ENCODE results near the gene SCN2A.

SCN2A gene

GRCh38 chr2:165275932-165276331 is 36.7 kb downstream of the SCN2A start:
- H3K36me3 ChIP-seq (ENCODE audit: control insufficient read depth in 2 of 2, insufficient read depth in 1 of 2, low read length in 2 of 2): no peaks in the 10 kb centered on the region
- H3K4me1 ChIP-seq (ENCODE audit: control insufficient read depth, insufficient read depth, low read length): no peaks in the 10 kb centered on the region
- H3K4me3 ChIP-seq (ENCODE audit: low read depth, low read length): no peak overlapping the region
- no peak overlapping the region for H3K27ac ChIP-seq (ENCODE audit: extremely low read depth, low read depth, low read length)
- H3K9me3 ChIP-seq (ENCODE audit: control insufficient read depth, insufficient read depth, low read depth, low read length): no peaks in the 10 kb centered on the region
- TF ChIP-seq ZNF433 (tag by site-specific recombination; IDR thresholded peaks at IDR 0.05; ENCODE audit: low read depth) (no peak), ZNF501 (tag by site-specific recombination; IDR thresholded peaks at IDR 0.05) (no peak), ZSCAN23 (tag by site-specific recombination; IDR thresholded peaks at IDR 0.05) (no peak), ZNF37A (tag by site-specific recombination; IDR thresholded peaks at IDR 0.05) (no peak), SCRT1 (tag by site-specific recombination; IDR thresholded peaks at IDR 0.05; ENCODE audit: borderline replicate concordance) (no peak), ZSCAN4 (tag by site-specific recombination; IDR thresholded peaks at IDR 0.05) (no peak), ZNF416 (tag by site-specific recombination; IDR thresholded peaks at IDR 0.05) (no peak), ZIC2 (tag by site-specific recombination; IDR thresholded peaks at IDR 0.05) (no peak), ZNF280C (tag by site-specific recombination; IDR thresholded peaks at IDR 0.05) (no peak), ZNF530 (tag by site-specific recombination; IDR thresholded peaks at IDR 0.05; ENCODE audit: low read depth) (no peak), ZNF133 (tag by site-specific recombination; IDR thresholded peaks at IDR 0.05) (no peak), SP7 (tag by site-specific recombination; IDR thresholded peaks at IDR 0.05) (no peak), ZNF792 (tag by site-specific recombination; IDR thresholded peaks at IDR 0.05) (no peak)
- TF ChIP-seq, protein P1, sequence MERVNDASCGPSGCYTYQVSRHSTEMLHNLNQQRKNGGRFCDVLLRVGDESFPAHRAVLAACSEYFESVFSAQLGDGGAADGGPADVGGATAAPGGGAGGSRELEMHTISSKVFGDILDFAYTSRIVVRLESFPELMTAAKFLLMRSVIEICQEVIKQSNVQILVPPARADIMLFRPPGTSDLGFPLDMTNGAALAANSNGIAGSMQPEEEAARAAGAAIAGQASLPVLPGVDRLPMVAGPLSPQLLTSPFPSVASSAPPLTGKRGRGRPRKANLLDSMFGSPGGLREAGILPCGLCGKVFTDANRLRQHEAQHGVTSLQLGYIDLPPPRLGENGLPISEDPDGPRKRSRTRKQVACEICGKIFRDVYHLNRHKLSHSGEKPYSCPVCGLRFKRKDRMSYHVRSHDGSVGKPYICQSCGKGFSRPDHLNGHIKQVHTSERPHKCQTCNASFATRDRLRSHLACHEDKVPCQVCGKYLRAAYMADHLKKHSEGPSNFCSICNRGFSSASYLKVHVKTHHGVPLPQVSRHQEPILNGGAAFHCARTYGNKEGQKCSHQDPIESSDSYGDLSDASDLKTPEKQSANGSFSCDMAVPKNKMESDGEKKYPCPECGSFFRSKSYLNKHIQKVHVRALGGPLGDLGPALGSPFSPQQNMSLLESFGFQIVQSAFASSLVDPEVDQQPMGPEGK (tag by site-specific recombination; IDR thresholded peaks at IDR 0.05): no peak
- TF ChIP-seq, protein P2, sequence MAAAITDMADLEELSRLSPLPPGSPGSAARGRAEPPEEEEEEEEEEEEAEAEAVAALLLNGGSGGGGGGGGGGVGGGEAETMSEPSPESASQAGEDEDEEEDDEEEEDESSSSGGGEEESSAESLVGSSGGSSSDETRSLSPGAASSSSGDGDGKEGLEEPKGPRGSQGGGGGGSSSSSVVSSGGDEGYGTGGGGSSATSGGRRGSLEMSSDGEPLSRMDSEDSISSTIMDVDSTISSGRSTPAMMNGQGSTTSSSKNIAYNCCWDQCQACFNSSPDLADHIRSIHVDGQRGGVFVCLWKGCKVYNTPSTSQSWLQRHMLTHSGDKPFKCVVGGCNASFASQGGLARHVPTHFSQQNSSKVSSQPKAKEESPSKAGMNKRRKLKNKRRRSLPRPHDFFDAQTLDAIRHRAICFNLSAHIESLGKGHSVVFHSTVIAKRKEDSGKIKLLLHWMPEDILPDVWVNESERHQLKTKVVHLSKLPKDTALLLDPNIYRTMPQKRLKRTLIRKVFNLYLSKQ (tag by site-specific recombination; IDR thresholded peaks at IDR 0.05; ENCODE audit: borderline replicate concordance): no peak
- TF ChIP-seq, protein P3, sequence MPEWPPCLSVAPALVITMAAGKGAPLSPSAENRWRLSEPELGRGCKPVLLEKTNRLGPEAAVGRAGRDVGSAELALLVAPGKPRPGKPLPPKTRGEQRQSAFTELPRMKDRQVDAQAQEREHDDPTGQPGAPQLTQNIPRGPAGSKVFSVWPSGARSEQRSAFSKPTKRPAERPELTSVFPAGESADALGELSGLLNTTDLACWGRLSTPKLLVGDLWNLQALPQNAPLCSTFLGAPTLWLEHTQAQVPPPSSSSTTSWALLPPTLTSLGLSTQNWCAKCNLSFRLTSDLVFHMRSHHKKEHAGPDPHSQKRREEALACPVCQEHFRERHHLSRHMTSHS (tag by site-specific recombination; IDR thresholded peaks at IDR 0.05): no peak
- ChIA-PET POLR2A (no interaction called here), CTCF (interaction anchor here (1.0 kb wide), 1 partner anchor 15 kb away, joined by 5 read pairs; no protein-coding TSS in a partner anchor)

DNA sequence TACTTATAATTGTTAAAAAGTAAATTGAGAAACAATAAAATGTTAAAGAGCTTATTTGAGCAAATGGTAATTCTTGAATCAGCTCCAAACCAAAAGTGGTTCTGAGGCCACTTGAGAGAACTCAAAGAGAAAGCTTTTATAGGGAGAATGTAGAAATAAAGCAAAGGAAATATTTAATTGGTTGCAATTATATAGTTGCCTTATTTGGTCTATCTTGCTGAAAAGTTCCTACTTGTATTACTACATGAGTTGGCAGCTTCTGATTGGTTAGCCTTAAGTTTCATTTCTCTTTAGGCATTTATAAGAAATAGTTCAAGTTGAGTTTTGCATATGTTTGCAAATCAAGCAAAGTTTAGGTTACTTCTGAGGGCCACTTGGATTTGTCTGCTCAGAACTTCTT is 38.1 kb downstream of the SCN2A start:
- Histone ChIP-seq H3K27ac (ENCODE audit: extremely low read depth, low read depth, low read length) (no peak overlapping the region), H3K36me3 (ENCODE audit: control insufficient read depth in 2 of 2, insufficient read depth in 1 of 2, low read length in 2 of 2) (no peaks in the 10 kb centered on the region), H3K4me3 (ENCODE audit: low read depth, low read length) (no peak overlapping the region), H3K9me3 (ENCODE audit: control insufficient read depth, insufficient read depth, low read depth, low read length) (no peaks in the 10 kb centered on the region), H3K4me1 (ENCODE audit: control insufficient read depth, insufficient read depth, low read length) (no peaks in the 10 kb centered on the region)
- ChIA-PET CTCF (interaction anchor here (0.5 to 1.2 kb wide), 2 partner anchors 16 to 73 kb away, joined by 4 to 5 read pairs; no protein-coding TSS in a partner anchor), POLR2A (no interaction called here)
- TF ChIP-seq, protein P4, sequence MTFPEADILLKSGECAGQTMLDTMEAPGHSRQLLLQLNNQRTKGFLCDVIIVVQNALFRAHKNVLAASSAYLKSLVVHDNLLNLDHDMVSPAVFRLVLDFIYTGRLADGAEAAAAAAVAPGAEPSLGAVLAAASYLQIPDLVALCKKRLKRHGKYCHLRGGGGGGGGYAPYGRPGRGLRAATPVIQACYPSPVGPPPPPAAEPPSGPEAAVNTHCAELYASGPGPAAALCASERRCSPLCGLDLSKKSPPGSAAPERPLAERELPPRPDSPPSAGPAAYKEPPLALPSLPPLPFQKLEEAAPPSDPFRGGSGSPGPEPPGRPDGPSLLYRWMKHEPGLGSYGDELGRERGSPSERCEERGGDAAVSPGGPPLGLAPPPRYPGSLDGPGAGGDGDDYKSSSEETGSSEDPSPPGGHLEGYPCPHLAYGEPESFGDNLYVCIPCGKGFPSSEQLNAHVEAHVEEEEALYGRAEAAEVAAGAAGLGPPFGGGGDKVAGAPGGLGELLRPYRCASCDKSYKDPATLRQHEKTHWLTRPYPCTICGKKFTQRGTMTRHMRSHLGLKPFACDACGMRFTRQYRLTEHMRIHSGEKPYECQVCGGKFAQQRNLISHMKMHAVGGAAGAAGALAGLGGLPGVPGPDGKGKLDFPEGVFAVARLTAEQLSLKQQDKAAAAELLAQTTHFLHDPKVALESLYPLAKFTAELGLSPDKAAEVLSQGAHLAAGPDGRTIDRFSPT (tag by site-specific recombination; IDR thresholded peaks at IDR 0.05): no peak
- TF ChIP-seq ZNF433 (tag by site-specific recombination; IDR thresholded peaks at IDR 0.05; ENCODE audit: low read depth) (no peak), ZNF785 (tag by site-specific recombination; IDR thresholded peaks at IDR 0.05) (no peak), RBAK (tag by site-specific recombination; IDR thresholded peaks at IDR 0.05) (no peak), ZNF449 (tag by site-specific recombination; IDR thresholded peaks at IDR 0.05) (no peak)
- TF ChIP-seq, protein P5, sequence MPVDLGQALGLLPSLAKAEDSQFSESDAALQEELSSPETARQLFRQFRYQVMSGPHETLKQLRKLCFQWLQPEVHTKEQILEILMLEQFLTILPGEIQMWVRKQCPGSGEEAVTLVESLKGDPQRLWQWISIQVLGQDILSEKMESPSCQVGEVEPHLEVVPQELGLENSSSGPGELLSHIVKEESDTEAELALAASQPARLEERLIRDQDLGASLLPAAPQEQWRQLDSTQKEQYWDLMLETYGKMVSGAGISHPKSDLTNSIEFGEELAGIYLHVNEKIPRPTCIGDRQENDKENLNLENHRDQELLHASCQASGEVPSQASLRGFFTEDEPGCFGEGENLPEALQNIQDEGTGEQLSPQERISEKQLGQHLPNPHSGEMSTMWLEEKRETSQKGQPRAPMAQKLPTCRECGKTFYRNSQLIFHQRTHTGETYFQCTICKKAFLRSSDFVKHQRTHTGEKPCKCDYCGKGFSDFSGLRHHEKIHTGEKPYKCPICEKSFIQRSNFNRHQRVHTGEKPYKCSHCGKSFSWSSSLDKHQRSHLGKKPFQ (tag by site-specific recombination; IDR thresholded peaks at IDR 0.05): no peak
